GM12872 (cell line): ENCODE data around the gene CDK2AP2.

Experiments
- TF ChIP-seq, protein P1 (sequence below): IDR thresholded peaks from 3 replicates; pipeline ENCODE4 v1.5.1; 2011; ENCODE audit warnings: low read depth, mild to moderate bottlenecking, low read length, moderate library complexity; ENCODE audit not compliant: insufficient read depth

Gene CDK2AP2

DNA sequence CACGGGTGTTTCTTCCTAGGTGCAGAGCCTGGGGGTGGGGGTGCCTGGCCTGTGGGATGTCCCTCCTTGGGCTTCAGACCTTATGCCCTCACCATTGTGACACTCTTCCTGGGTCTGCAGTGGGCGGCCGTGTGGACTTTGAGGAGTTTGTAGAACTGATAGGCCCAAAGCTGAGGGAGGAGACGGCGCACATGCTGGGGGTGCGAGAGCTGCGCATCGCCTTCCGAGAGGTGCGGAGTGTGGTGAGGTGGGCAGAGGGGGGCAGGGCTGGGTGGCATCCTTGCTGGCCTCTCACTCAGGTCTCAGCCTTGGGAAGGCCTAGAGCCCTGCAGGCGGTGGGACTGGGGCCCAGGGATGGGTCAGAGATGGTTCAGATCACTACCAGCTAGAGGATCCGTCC, 50.5 kb downstream of the CDK2AP2 start:
- TF ChIP-seq, protein P1, sequence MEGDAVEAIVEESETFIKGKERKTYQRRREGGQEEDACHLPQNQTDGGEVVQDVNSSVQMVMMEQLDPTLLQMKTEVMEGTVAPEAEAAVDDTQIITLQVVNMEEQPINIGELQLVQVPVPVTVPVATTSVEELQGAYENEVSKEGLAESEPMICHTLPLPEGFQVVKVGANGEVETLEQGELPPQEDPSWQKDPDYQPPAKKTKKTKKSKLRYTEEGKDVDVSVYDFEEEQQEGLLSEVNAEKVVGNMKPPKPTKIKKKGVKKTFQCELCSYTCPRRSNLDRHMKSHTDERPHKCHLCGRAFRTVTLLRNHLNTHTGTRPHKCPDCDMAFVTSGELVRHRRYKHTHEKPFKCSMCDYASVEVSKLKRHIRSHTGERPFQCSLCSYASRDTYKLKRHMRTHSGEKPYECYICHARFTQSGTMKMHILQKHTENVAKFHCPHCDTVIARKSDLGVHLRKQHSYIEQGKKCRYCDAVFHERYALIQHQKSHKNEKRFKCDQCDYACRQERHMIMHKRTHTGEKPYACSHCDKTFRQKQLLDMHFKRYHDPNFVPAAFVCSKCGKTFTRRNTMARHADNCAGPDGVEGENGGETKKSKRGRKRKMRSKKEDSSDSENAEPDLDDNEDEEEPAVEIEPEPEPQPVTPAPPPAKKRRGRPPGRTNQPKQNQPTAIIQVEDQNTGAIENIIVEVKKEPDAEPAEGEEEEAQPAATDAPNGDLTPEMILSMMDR: no peak
